ENCODE data around the gene KRTAP5-9.
"Not testable (repeated sequence)": the region's sequence is repeated elsewhere in the genome, so short reads cannot be mapped to it uniquely, and the experiment has no call there.

The KRTAP5-9 gene

DNA sequence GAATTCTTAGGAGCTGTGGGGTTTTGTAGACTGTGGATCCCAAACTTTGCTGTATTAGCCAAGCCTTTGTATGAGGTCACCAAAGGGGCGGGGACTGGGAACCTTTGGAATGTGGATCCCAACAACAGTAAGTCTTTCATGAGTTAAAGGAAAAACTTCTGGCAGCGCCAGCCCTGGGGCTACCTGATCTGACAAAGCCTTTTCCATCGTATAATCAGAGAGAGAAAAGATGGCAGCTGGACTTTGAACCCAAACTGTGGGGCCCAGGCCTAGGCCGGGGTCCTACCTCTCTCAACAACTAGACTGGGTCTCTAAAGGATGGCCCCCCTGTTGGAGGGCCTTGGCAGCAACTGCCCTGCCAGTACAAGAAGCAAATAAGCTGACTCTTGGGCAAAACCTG lies 40.1 kb downstream of the KRTAP5-9 start:
- not testable (repeated sequence) for FAIRE-seq

DNA sequence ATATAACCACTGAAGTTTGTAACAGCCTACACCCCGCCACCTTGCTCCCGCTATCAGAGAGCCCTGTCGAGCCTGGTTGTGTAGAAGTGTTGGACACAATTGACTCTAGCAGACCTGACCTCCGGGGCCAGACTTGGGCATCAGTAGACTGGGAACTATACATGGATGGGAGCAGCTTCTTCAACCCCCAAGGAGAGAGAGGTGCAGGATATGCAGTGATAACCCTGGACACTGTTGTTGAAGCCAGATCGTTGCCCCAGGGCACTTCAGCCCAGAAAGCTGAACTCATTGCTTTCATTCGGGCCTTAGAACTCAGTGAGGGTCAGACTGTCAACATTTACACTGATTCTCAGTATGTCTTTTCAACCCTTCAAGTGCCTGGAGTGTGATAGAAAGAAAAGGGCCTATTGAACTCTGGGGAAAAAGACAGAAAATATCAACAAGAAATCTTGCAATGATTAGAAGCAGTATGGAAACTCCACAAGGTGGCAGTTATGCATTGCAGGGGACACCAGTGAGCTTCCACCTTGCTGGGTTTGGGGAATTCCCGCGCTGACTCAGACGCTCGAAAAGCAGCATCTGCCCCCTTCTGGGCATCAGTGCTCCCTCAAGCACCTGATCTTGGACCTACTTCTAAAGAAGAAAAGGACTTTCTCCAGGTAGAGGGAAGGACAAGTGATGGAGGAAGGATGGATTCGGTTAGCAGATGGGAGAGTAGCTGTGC lies 40.8 kb downstream of the KRTAP5-9 start:
- FAIRE-seq: not testable (repeated sequence)

DNA sequence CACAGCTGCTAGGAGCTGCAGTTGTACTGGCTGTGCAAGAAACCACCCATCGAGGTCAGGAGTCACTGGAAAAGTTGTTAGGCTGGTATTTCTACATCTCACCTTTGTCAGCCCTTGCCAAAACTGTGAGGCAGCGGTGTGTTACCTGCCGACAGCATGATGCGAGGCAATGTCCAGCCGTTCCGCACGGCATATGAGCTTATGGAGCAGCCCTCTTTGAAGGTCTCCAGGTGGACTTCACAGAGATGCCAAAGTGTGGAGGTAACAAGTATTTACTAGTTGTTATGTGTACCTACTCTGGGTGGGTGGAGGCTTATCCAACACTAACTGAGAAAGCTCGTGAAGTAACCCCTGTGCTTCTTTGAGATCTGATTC lies 41.3 kb downstream of the KRTAP5-9 start:
- not testable (repeated sequence) for FAIRE-seq

All from G401.6 (cell line).